CD4-positive, alpha-beta T cell treated with Interleukin-21 for 1 hour (primary cell): ENCODE measurements around the gene TBX20.

ENCODE experiments used
- DNase-seq: peaks from one replicate; pipeline ENCODE4 v3.0.0-alpha.2; 2020

The TBX20 gene, protein sequence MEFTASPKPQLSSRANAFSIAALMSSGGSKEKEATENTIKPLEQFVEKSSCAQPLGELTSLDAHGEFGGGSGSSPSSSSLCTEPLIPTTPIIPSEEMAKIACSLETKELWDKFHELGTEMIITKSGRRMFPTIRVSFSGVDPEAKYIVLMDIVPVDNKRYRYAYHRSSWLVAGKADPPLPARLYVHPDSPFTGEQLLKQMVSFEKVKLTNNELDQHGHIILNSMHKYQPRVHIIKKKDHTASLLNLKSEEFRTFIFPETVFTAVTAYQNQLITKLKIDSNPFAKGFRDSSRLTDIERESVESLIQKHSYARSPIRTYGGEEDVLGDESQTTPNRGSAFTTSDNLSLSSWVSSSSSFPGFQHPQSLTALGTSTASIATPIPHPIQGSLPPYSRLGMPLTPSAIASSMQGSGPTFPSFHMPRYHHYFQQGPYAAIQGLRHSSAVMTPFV

DNA sequence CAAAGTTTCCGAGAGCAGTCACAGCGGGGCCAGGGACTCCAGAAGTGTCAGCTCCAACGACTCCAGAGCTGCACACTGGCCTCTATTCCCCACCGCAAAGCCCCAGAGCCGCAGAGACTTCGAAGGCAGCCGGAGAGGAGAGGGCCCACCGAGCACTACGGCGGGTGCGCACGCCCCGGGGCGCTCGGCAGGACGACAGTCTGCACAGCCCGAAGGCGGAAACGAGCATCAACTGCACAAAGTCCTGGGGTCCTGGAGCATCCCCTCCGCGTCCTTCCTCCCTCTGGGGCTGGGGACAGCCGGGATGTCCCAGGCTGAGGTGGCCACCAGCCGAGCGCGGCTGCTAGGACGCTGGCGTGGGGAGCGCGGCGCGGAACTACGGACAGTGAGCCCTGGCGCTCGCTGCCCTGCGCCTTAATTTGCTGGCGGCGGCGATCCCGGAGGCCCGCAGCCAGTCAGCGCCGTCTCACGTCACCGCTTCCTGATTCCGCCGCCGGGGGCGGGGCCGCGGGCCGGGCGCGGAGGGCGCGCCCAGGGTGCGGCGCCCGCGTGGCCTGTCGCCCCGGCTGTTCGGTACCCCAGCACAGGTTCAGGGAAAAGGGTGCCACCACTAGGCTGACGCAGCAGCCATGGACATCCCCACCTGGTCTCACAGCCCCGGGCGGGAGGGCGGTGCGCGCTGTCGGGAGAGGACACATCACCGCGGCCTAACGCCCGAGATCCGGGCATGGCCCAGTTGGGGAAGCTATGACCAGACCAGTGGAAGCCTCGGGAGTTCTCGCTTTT, at the start of gene TBX20:
Gene TBX20 (minus strand): TSS at position 391 of the 786 bp plus-strand sequence. CDS start 480 bp downstream, outside the sequence.
- DNase-seq: peak; percentile 19

DNA sequence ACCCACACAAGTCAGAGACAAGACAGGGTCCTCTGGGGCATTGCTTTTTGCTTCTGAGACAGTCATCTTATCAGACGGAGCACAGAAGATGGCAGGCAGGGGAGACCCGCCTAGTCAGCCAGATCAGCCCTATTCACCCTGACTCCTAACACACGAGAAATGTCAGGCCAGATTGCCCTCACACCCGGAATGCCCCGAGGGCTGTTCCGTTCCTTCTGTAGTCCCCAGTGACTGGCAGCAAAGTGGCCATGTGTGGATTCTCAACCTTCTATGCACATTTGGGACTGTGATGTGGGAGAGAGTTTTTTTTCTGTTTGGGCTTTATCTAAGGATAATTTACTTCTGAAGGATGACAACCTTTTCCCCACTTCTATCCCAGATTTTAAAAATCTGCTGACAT, 35.5 kb upstream of the TBX20 start:
- DNase-seq: no peak

DNA sequence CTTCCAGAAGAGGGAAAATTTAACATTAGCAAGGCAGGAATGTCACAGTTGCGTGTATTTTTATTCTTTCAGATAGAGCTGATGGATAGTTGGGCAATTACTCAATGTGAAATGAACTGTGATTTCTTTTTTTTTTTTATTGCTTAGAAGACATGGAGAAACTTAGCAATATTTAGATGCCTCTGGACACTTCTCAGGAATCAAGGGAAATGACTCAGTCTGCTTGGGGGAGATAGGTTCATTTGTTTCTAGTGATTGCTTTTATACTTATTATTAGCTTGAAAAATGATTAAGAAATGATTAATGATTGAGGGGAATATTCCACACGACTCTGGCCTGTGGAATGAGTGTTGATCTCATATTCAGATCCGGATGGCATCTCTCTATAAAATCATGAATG, 33.1 kb upstream of the TBX20 start:
- no peak for DNase-seq

DNA sequence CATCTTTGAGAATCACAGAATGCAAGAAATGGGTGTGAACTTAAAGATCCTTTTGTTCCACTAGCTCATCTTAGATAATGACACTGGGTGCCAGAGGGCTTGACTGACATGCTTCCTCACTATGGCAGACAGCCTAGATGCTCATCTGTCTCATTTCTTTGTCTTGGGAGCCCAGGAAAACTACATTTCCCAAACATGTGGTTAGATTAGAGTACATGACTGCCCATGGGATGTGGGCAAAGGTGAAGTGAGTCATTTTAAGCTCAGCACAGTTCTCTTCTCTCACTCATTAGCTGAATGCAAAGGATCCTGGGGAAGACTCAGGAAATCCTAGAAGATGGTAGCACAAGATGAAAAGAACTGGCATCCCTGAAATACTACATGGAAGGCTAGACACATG, 32.5 kb upstream of the TBX20 start:
- DNase-seq: no peak

DNA sequence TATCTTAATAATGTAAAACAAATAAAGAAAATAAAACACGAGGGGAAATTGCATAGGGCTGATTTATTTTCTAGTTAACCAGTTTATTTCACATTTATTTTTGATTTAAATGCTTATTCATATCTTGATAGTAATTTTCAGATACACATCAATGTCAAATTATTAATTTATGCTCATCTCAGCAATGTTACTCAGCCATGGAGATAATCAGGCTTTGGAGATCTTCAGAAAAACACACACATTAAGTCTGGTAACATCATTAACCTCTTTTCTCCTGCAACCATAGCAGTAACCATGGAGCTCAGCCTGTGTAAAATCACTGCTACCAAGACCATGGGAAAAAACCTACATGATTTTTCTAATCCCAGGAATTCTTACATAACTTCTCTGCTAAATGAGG, 31.9 kb upstream of the TBX20 start:
- DNase-seq: no peak

DNA sequence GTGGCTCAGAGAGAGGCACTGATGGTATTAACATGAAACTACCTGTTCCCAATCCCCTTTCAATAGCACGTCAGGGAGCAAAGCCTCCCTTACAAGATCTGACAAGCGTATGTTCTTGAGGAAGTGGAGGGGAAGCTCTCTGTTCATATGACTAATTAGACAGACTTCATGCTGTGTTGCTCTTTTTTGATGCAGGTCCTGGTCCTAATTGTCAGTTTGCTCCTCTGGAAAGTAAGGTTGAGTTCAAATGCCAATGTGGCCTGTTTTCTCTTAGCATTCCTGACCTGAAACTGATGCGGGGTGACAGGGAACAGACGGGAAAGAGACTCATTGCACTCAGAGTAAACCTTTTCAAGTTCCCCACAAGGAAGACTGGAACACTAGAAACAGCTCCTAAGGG, 27.0 kb upstream of the TBX20 start:
- DNase-seq: no peak

DNA sequence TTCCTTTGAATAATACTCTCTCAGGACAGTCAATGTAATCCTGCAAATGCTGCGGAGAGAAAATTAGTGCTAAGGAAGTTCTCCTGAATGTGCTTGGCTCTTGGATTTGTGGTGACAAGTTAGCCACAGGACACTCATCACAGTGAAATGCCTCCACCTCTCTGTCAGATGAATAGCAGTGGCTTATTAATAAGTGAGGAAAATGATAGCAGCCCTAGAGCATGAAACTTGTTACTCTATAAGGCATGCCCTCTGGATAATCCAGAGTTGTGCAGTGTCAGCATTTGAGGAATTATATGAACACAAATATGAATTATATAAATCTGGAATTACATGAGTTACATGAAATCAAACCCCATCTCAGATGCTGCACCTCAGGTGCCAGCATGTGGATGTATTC, 23.5 kb upstream of the TBX20 start:
- no peak for DNase-seq

DNA sequence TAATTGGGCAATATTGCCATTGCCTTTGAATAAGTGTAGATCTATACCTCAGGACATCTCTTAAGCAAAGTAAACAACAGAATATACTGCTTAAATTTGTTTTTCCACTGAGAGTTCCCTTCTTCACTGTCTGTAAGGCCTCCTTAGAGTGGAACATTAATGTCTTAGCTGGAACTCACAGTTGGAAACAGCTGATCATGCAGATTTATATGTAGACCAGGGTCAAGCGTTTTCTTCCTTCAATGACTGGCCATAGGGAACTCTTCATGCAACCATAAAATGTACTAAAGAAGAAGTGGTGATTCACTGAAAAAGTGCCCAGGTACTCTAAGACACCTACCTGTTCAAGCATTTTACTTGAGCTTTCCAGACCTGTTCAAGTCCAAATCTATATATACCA, 18.3 kb upstream of the TBX20 start:
- DNase-seq: no peak

DNA sequence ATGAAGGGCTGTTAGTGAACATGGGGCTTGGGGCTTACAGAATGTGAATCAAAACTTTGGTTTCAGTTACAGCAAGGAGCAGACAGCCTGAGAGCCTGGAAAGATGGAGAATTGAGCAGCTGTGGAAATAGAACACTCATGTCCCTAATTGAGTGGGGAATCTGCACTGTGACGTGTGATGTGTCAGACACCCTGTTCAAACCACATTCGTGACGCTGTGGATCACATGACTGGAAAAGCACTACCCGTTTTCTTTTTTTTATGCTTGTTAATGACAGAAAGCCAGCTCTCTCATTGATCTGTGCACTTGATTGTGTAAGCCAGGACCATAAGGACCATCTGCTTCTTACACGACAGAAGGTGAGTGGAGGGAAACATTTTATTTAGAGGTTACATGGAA, 15.1 kb upstream of the TBX20 start:
- DNase-seq: no peak

DNA sequence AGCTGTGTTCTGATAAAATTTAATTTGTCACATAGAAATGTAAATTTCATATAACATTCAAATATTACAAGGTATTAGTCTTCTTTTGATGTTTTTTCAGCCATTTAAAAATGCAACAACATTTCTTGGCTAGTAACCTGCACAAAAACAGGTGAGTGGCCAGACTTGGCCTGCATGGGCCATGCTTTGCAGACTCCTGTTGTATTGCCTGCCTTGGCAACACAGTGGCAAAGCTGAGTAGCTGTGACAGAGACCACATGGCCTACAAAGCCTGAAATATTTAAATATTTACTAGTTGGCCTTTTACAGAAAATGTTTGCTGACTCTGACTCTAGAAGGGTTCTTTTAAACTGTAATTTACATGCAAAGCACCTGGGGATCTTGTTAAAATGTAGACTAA, 13.5 kb upstream of the TBX20 start:
- DNase-seq: no peak

DNA sequence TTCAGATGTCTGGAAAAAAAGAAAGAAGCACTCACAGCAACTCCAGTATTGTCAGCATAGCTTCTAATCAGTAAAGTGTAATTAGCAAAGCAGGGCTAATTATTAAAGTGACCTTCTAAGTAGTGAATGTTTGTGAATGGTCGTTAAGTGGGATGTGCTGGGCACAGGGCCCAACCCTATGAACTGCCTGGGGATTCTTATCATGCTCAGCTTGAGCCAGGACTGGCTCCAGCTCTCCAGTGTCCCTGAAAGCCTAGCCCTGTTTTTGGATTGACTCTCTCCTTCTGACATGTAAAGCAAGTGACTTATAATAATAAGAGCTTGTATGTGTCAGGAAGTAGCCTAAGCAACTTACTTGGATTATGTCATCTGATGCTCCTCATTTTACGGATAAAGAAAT, 9.5 kb upstream of the TBX20 start:
- DNase-seq: no peak

DNA sequence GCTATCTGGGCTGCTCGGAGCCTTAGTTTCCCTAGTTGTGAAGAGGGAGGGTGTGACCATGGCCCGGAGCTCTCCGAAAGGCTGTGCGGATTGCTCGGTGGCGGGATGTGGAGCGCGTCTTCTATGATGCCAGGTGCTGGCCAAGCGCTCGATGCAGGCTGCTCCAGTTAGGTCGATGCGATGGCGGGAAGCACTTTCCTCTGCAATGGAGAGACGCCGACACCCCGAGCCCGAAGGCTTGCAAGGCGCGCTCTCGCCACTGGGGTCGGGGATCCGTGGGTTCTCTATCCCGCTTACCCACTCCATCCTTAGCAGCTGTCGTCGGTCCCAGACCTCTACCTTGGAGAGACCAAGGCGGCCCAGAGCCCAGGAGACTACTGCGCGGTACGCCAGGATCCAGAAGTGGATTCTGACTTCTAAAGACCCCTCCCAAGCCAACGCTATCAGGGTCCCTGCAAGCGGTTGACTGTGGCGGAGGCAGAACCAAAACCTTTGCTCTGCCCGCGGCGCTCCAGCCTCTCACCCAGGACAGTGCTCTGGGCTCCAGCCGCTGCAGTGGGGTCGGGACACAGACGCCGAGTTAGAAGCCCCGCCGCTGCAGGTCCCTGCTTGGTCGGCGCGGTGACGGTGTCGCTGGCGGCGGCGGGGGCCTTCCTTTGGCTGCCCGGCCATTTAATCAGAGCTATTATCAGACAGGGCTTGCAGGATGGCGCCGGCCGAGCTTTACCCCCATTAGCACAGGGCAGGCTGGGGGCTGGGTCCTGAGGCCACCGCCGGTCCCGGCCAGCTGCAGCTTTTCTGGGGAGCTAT, 7.8 kb upstream of the TBX20 start:
- DNase-seq: no peak

DNA sequence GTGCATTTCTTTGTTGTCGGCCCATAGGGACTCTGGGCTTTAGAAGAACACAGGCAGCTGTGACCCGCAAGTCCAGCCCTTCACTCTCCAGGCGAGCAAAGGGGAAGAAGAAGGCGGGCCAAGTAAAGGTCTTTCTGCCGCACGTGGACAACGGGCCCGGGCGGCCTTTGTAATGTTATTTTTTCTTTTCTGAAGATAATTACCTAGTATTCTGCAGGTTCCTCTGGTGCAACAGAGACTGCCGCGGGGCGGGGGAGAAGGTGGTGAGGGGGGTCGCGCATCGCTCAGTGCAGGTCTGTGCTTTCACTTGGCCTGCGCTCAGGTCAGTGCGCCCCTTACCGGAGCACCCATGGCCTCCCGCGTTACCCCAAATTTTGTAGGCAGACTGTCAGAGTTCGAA, 7.1 kb upstream of the TBX20 start:
- no peak for DNase-seq

DNA sequence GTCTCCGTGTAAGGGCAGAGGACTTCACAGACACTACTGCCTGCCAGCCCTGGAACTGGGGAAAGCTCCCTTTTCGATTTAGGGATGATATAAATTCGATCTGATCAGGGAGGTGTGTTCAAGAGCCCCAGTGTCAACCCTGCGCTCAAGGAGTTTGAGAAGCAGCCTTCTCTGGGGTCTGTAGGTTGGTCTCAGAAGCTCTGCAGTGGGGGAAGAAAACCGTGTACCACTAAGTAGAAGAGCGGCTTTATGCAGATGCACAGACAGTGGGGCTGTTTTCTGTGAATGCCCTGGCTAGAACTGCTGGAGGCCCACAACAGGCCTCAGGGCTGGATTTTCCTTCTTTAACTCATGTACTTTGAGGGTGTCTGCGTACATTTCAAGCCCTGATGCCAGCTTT, 6.3 kb upstream of the TBX20 start:
- DNase-seq: no peak

DNA sequence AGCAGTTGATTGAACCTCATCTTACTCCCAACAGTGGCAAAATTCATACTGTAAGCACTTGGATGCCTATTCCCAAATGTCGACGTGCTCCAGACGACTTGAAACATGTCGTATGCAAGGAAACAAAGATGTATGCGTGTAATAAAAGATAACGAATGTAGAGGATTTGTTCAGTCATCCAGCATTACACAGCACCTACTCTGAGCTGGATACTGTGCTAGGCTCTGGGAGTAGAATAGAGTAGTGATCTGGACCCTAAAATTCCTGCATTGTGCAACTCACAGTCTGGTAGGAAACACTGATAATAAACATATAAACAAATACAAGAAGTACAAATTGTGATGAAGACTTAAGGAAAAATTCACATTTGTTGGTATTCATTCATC, 5.6 kb upstream of the TBX20 start:
- DNase-seq: no peak

DNA sequence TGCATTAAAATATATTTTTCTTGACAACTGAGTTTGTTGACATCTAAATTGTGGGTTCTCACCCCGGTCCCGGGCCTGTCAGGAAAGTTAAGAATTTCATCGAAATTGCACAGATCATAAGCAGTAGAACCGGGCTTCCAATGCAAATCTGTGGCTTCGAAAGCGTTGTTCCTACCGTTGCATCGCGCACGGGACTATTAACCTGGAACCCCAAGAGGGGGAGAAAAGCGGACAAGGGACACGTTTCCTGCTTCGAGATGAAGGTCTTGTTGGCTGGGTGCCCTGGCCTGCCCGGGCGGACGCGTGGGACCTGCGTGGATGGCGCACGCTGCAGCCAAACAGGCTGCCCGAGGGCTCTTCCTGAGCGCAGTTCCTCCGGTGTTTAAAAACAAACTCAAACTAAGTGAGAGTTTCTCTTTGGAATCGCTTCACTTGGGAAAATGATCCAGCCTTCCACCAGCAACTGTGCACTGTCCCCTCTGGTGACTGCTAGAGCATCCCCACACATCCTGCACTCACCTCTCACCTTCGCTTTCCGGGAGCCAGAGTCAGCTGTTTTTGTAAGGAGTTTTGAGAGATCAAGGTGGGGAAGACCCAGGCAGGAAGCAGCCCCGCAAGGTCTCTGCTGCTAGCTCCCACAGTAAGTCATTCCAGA, 5.1 kb upstream of the TBX20 start:
- DNase-seq: no peak

DNA sequence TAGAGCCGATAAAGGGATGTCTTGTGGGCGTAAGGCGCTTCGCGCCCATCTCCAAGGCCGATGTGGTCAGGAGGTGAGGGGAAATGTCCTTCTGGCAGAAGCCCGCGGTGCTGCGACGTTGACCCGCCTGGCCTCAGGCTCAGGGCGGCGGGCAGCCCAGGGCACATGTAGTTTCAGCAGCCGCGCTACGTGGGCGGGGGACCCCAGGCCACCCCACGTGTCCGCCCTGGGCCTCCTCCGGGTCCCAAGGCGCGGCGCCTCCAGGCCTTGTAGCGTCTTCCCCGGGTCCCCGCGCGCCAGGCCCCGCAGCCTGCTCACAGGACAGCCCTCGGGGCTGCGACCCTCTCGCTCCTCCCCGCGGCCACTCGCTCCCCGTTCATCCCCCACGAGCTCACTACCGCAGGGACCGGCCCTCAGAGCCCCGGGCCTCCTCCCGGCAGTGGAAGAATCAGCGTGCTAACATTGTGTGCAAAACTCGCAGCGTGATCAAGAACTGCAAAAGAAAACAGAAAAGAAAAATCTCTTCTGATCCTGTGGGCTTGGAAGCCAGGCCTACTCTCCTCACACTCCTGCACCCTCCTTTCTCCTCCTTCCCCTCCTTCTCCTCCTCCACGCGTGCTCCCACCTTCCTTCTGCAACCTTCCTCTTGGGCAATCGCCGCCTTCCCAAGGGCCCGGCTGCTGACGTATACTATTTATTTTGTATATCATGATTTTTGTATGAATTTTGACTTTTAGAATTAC, 4.4 kb upstream of the TBX20 start:
- DNase-seq: no peak

DNA sequence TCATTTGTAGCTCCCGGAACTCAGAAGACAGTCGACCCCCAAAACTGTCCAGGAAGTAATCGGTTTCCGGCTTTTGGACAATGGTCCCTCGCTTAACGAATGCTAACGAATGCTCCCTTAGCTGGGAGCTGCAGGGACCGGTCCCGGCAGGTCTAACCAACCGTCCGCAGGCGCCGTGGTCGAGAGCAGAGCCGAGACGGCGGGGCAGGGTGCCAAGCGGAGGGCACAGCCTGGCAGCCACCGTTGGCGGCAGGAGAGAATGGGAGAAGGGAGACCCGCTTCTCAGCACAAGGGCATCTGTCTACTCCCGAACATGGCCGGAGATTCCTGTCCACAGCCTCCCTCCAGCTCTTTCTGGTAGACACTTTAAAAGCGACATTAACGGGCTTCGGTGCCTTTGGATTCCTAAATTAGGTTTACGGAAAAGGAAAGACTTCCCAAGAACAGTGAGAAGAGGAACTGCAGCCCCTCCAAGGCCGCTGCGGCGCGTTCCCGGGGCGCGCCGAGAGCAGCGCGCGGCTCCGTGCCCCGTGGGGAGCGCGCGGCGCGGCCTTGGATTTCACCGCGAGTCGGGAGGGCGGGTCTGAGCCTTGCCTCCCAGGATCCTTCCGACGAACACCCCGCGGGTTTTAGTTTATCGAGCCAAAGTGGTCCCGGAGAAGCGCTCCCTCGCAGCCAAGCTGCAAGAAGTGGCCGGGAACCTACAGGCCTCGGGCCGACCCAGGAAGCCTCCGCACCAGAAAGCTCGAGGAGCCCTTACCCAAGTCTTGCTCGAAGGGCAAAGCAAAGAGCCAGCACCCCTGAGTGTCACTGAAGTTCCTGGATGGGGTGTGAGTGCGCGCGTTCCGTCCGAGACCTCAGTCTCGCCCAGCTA, 3.6 kb upstream of the TBX20 start:
- no peak for DNase-seq

DNA sequence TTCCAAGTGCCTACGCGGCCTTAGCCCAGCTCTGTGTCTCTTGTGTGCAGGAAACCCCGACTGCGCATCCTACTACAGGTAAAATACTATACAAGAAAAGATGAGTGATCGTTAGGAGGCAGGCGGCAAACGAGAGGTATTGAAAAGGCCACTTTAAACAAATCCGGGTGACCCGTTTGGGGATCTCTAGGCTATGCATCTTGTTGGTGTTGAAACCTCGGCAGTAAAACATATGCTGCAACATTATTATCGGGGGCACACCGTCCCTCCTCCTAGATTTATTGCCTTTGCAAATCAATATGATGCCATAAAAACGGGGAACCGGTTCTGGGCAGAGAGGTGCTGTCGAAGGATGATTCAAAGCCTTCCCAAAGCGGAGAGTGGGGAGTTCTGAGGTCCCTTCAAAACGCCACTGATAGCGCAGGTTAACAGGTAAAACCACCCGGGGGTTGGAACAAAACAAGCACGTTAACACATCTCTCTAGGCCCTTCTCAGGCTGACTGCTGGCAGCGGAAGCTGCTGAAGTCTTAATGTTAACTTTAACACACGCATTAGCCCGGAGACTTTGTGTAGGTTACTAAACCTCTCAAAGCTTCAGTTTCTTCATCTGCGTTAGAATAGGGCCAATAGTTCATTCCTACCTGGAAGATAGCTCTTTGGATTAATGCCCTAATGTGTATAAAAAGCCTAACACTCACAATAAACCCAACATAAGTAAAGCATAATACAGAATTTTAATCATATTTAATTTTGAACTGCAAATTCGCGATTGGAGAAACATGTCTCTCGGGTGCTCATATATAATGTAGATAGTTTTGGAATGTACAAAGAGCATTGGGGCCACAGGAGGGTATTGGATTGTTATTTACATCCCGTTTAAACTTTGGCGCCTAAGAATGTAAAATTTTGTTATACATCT, 2.6 kb upstream of the TBX20 start:
- no peak for DNase-seq
